SK-MEL-5 (cell line): ENCODE measurements around the gene GNL1. TPM values are rescaled to one million over a fixed set of nuclear protein-coding genes. Genes with fewer than 3 reads are reported as not detected.
"Not testable (repeated sequence)": the region's sequence is repeated elsewhere in the genome, so short reads cannot be mapped to it uniquely, and the experiment has no call there.

Experiments
- DNase-seq: peaks from one replicate; pipeline ENCODE4 v3.0.0-alpha.2; 2016; ENCODE audit warnings: low read depth, low spot score
- in situ Hi-C: cut with HindIII; loops from 2 replicates; pipeline ENCODE4 v1.10.0; 2016; ENCODE audit warnings: low sequenced_read_pairs, high pct_unique_total_duplicates, low pct_unique_long_range_greater_than_20kb
- total RNA-seq: library from RNA; depleted of rRNA; stranded (reverse); fragments of >200 nt; shearing (Covaris generic); gene quantifications from 2 replicates; pipeline ENCODE4 v1.2.3, GENCODE V29; 2014

The GNL1 gene
- total RNA-seq, 1 experiment from 2014 or later, result 39.6 TPM

DNA sequence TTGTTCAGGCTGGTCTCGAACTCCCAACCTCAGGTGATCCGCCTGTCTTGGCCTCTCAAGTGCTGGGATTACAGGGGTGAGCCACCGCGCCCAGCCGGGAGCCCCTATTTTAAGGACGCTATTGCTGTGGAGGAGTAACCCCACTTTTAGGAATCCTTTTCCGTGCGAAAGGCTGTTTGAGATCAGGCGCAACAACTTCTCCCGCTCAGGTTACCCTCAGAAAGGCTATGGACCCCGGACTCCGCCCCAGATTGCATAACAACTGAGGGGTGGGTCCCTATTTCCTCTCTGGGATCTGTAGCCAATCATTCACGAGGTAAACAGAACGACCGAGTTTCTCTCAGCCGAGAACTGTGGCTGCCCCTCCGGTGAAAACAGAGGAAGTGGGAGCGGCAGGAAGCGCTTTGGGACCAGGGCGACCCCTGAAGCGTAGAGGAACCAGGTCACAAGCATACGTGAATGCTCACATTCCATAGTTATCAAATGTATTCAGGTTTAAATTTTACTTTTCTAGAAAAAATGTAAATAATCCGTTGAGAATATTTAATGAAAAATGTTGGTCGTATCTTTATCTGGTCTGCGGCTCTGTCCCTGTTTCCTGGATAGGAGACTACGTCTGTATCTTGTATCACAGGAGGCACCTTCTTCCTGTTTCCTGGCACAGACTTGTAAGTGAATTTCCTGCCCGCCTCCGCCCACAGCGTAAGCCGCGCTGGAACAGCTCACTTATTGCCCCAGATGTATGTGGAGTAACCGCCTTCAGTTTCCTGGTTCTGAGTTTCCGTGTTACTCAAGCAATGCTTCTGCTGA, 40.1 kb downstream of the GNL1 start:
- peak; percentile 64 for DNase-seq
- in situ Hi-C loops, result no loop called here

DNA sequence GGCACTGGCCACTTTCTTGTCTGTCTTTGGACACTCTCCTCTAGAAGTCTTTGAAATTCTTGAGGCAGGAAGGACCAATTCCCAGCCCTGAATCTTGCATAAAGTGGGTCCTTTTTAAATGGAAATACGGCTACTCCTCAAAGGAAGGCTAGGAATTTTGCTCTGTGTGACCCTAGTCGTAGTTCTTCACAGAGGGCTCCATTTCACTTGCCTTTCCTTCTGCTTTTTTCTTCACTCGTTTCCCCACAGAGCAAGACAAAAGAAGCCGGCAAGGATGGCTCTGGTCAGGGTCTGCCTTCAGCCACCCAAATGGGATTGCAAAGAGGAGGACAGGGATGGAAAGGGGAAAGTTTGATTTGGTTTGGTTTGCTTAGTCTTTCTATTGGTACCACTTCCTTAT, 41.2 kb downstream of the GNL1 start:
- DNase-seq, result no peak
- in situ Hi-C loops, result no loop called here

DNA sequence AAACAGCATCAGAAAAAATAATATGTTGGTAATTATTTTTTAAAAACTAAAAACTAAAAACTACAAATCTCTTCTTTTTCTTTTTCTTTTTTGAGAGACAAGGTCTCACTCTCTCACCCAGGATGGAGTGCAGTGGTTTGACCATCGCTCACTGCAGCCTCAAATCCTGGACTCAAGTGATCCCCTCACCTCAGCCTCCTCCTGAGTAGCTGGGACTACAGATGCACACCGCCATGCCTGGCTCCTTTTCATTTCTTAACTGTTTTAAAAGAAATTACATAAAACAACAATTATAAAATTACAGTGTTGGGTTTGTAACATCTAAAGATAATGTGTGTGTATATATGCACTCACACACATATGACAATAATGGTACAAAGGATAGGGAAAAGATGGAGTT, 42.8 kb downstream of the GNL1 start:
- DNase-seq, result no peak
- in situ Hi-C loops, result no loop called here

- in situ Hi-C loops, result no loop called here
- no peak for DNase-seq
Observed at GRCh38 chr6:30511169-30511546, 45.1 kb downstream of the GNL1 start.

DNA sequence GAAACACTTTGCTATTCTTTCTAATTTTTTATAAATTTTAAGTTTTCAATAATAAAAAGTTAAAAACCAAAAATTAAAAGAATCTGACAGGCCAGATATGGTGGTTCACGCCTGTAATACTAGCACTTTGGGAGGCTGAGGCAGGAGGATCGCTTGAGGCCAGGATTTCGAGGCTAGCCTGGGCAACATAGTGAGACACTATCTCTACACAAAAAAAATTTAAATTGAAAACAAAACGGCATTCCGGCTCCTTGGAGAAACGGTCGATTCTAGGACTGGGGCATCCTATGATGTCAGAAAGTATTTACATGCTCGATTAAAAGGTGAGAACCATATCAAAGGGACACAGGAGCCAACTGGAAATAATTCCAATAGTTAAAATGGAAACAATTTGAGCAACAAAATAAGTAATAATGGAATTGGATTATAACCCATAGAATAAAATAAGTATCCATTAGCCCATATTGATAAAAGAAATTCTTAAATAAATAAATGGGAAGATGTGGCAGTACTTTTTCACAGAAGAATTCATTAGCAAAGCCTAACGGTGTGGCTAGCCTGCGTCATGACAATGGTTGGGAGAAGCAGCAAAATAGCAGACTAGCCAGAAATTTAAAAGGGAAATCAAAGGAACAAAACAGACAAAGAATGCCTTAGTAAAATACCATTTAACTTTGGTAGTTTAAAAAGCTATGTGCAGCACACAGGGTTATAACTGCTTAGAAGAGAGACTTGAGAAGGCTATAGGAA, 45.7 kb downstream of the GNL1 start:
- DNase-seq, result no peak
- in situ Hi-C loops, result no loop called here

GRCh38 chr6:30508890-30509736, 47.2 kb downstream of the GNL1 start:
- in situ Hi-C loops, result no loop called here
- DNase-seq, result no peak

- in situ Hi-C loops, result no loop called here
- no peak for DNase-seq
Observed at GRCh38 chr6:30507849-30508827, 48.2 kb downstream of the GNL1 start.

GRCh38 chr6:30500421-30501355, 55.6 kb downstream of the GNL1 start:
- in situ Hi-C loops, result no loop called here
- no peak for DNase-seq

DNA sequence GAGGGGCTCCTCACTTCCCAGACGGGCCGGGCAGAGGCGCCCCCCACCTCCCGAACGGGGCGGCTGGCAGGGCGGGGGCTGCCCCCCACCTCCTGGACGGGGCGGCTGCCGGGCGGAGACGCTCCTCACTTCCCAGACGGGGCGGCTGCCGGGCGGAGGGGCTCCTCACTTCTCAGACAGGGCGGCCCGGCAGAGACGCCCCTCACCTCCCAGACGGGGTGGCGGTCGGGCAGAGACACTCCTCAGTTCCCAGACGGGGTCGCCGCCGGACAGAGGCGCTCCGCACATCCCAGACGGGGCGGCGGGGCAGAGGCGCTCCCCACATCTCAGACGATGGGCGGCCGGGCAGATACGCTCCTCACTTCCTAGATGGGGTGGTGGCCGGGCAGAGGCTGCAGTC, 57.6 kb downstream of the GNL1 start:
- DNase-seq, in situ Hi-C loops: not testable (repeated sequence)

DNA sequence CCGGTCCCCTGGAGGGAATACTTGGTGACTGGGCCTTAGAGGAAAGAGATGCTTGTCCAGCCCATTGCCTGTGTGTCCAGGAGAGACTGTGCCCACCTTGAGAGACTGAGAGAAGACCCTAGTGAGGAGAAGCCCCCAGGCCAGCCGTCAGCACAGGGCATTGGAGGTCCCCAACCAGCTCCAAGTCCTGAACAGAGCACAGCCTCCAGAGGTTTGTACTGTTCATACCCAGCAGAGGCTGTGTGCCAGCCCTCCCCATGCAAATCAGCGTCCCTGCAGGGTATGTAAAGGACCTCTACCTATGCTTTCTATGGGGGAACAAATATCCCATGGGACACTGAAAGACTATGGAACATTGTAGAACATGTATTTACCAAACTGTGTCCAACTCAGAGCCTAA, 58.6 kb downstream of the GNL1 start:
- in situ Hi-C loops, result no loop called here
- no peak for DNase-seq

- DNase-seq, in situ Hi-C loops: not testable (repeated sequence)
Observed at GRCh38 chr6:30497261-30497599, 59.1 kb downstream of the GNL1 start.

- in situ Hi-C loops, result no loop called here
- no peak for DNase-seq
Observed at GRCh38 chr6:30495993-30496392, 60.3 kb downstream of the GNL1 start.

DNA sequence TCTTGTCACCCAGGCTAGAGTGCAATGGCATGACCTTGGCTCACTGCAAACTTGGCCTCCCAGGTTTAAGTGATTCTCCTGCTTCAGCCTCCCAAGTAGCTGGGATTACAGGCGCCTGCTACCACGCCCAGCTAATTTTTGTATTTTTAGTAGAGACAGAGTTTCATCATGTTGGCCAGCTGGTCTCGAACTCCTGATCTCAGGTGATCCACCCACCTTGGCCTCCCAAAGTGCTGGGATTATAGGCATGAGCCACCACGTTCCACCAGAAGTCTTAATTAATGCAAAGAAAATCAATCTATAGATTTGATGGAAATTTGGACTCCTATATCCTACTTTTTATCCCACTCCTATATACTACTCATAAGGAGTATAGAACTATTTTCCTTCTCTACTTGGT, 61.2 kb downstream of the GNL1 start:
- DNase-seq, in situ Hi-C loops: not testable (repeated sequence)

DNA sequence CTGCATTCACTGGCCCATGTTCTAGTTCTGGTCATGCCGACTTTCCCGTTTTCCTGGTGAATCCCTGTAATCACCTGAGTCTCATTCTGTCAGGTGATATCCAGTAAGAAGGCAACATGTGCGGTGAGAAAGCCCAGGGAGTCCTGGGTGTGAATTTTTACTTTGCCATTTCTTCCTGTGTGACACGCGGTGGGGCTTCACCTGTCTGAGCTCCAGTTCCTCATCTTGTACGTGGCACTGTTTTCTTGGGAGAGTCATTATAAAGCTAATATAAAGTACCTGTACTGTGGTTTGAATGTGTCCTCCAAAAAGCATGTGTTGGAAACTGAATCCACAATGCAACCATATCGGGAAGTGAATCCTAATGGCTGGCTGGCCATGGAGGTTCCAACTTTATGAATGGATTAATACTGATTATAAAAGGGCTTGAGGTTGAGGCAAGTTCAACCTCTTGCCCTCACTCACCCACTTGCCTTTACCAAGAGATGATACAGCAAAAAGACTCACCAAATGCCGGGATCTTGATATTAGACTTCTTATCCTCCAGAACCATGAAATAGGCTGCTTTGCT, 61.9 kb downstream of the GNL1 start:
- no peak for DNase-seq
- in situ Hi-C loops, result no loop called here

DNA sequence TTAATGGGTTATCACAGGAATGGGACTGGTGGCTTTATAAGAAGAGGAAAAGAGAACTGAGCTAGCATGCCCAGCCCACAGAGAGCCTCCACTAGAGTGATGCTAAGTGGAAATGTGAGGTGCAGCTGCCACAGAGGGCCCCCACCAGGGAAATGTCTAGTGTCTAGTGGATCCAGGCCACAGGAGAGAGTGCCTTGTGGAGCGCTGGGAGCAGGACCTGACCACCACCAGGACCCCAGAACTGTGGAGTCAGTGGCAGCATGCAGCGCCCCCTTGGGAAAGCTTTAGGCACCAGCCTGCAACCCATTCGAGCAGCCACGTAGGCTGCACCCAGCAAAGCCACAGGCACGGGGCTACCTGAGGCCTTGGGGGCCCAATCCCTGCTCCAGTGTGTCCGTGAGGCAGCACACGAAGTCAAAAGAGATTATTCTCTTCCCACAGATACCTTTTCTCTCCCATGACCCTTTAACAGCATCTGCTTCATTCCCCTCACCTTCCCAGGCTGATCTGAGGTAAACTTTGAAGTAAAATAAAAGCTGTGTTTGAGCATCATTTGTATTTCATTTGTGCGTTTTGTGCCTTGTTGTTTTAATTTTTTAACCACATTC, 62.5 kb downstream of the GNL1 start:
- in situ Hi-C loops, result no loop called here
- no peak for DNase-seq
